GM21390 (cell line): ENCODE results near the gene ANKRD22.
"Not testable (repeated sequence)": the region's sequence is repeated elsewhere in the genome, so short reads cannot be mapped to it uniquely, and the experiment has no call there.

Experiments used
- ATAC-seq: cut with Tn5 transposase; IDR thresholded peaks from one replicate; pipeline ENCODE4 v1.9.1; 2021; ENCODE audit not compliant: unreplicated experiment

The ANKRD22 gene

DNA sequence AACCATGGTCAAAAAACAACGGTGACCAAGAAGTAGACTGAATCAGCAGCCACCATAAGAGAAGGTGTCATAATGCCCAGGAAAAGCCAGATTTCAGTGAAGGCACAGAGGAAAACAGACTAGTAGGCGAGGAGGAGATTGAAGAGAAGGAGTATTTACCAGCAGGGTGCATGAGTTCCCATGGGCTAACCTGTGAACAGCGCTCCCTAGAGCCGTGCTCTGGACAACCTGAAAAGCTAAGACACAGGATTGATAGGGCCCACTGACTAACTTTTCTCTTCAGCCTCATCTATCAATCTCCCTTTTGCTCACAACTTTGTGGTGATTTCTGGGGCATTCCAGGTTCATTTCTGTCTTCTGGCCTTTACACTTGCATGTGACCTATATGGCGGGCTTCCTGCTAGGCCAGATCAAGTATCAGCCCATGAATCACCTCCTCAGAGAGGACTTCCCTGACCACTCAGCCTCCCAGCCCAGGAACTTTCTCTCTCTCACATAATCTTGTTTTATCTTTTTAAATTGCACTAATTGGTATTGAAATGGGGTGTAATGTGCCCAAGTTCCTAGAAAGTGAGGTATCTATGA lies 12.8 kb downstream of the ANKRD22 start:
- no peak for ATAC-seq

- ATAC-seq, result not testable (repeated sequence)
Measured at GRCh38 chr10:88837632-88838031, 14.0 kb downstream of the ANKRD22 start.

DNA sequence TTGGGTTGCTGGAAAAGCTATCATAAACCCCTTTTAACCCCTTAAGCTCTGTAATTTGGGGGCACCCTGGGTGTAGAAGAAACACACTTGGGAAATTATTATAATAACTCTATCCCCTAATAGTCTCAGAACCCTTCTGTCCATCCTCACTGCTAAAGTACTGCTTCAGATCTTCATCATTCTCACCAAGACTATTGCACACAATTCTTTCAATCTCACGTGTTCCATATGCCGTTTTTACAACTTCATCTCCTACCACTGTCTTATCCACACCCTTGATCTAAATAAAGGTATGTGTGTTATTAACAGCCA lies 15.8 kb downstream of the ANKRD22 start:
- ATAC-seq, result no peak

GRCh38 chr10:88835096-88835909 lies 16.3 kb downstream of the ANKRD22 start:
- ATAC-seq, result peak; percentile 78

GRCh38 chr10:88833723-88834122 lies 17.9 kb downstream of the ANKRD22 start:
- ATAC-seq, result no peak

- ATAC-seq, result no peak
Measured at GRCh38 chr10:88833156-88833555, 18.5 kb downstream of the ANKRD22 start.

DNA sequence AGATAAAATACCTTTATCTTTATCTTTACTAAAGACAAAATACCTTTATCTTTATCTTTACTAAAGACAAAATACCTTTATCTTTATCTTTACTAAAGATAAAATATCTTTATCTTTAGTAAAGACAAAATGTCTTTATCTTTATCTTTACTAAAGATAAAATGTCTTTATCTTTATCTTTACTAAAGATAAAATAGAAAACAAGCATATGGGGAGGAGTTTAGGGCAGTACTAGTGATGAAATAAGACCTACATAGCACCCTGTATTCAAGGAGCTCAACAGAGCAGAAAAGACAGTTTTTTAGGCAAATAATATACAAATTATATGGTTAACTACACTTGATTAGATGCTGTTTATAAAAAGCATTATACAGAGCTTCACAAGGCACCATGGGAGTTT lies 19.3 kb downstream of the ANKRD22 start:
- ATAC-seq, result no peak

GRCh38 chr10:88831709-88832108 lies 19.9 kb downstream of the ANKRD22 start:
- no peak for ATAC-seq

- ATAC-seq, result no peak
Measured at GRCh38 chr10:88830643-88831268, 20.9 kb downstream of the ANKRD22 start.

GRCh38 chr10:88828310-88828709 lies 23.3 kb downstream of the ANKRD22 start:
- no peak for ATAC-seq

GRCh38 chr10:88827671-88828070 lies 24.0 kb downstream of the ANKRD22 start:
- ATAC-seq, result no peak

DNA sequence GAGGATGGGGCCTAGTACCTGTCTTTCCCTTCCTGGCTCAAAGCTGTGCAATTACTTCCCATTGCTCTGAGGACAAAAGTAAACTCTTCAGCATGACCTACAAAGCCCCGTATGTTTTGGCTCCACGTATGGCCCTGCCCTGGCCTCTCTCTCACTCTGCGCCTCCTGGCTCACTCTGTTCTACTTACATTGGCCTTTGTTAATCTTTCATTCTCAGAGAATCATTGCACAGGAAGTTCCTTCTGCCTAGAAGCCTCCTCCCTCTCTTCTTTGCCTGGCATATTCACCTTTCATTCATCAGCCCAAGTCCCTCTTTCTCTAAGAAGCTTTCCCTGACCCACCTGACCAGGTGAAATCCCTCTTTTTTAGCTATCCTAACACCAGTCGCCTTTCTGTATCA lies 25.3 kb downstream of the ANKRD22 start:
- ATAC-seq, result no peak

GRCh38 chr10:88820748-88821401 lies 30.8 kb downstream of the ANKRD22 start:
- ATAC-seq, result no peak

GRCh38 chr10:88819290-88819689 lies 32.4 kb downstream of the ANKRD22 start:
- ATAC-seq, result no peak

GRCh38 chr10:88813200-88813599 lies 38.4 kb downstream of the ANKRD22 start:
- ATAC-seq, result no peak

GRCh38 chr10:88810196-88810961 lies 41.3 kb downstream of the ANKRD22 start:
- ATAC-seq, result peak; percentile 58

DNA sequence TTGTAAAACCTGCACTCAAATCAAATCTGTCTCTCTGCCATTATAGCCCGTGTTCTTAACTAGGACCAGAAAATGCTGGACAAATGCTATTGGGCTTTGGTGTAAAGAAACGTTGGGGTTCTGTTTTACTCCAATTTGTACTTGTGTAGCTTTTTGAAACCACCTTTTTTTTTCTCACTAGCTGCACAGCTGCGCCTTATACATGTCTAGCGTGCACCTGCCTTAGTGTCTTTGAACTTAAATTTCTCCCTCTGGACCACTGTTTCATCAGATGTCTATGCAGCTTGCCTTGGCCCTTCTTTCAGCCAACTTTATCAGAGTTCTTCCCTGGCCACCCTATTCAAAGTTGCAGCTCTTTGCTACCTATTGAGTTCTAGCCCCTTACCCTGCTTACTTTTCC lies 42.0 kb downstream of the ANKRD22 start:
- ATAC-seq, result no peak

DNA sequence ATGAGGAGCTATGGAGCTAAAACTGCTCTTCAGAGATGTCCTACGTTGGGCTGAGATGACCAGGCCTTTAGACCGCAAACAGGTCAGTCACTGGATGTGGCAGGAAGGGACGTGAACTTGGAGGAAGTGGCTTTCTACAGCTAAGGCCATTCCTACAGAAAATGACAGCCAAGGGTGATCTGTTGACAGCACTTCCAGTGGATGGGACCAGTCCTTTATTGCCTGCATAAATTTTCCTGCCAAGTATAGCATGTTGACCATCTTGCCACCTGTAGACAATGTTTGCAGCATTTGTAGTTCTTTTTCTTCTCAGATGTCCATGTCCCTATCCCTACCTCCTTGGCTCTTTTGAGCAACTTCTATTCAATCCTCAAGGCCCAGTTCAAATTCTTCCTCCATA lies 45.7 kb downstream of the ANKRD22 start:
- ATAC-seq, result no peak

GRCh38 chr10:88805361-88805760 lies 46.3 kb downstream of the ANKRD22 start:
- ATAC-seq, result no peak

GRCh38 chr10:88804083-88804812 lies 47.4 kb downstream of the ANKRD22 start:
- no peak for ATAC-seq
